Muscle layer of duodenum (tissue), 2 donors: ENCODE results near the gene SDF2L1.
"Not testable (repeated sequence)": the region's sequence is repeated elsewhere in the genome, so short reads cannot be mapped to it uniquely, and the experiment has no call there.

Experiments
- H3K27ac ChIP-seq: one replicate; pipeline ENCODE4 v1.7.0; 2013; ENCODE audit warnings: mild to moderate bottlenecking, low read length
- H3K27me3 ChIP-seq: one replicate; pipeline ENCODE4 v1.7.0; 2013; ENCODE audit warnings: low read depth, mild to moderate bottlenecking, control low read depth, low read length
- H3K36me3 ChIP-seq, 2 donors: one replicate each; pipeline ENCODE4 v1.7.0; 2013; ENCODE audit warnings: low read length in 2 of 2, control low read depth in 1 of 2, mild to moderate bottlenecking in 1 of 2; ENCODE audit not compliant: insufficient read depth in 2 of 2, control insufficient read depth in 1 of 2
- H3K4me1 ChIP-seq, 2 donors: one replicate each; pipeline ENCODE4 v1.7.0; 2013; ENCODE audit warnings: low read length in 2 of 2, mild to moderate bottlenecking in 2 of 2, control low read depth in 1 of 2, moderate library complexity in 1 of 2; ENCODE audit not compliant: insufficient read depth in 2 of 2, control insufficient read depth in 1 of 2
- H3K4me3 ChIP-seq, 2 donors: one replicate each; pipeline ENCODE4 v1.7.0; 2013; ENCODE audit warnings: low read length in 2 of 2, low read depth in 1 of 2, mild to moderate bottlenecking in 1 of 2
- H3K9me3 ChIP-seq, 2 donors: one replicate each; pipeline ENCODE4 v1.7.0; 2013; ENCODE audit warnings: low read length in 2 of 2, control low read depth in 1 of 2, mild to moderate bottlenecking in 1 of 2; ENCODE audit not compliant: control insufficient read depth in 1 of 2
- donor health status: healthy.

The SDF2L1 gene

DNA sequence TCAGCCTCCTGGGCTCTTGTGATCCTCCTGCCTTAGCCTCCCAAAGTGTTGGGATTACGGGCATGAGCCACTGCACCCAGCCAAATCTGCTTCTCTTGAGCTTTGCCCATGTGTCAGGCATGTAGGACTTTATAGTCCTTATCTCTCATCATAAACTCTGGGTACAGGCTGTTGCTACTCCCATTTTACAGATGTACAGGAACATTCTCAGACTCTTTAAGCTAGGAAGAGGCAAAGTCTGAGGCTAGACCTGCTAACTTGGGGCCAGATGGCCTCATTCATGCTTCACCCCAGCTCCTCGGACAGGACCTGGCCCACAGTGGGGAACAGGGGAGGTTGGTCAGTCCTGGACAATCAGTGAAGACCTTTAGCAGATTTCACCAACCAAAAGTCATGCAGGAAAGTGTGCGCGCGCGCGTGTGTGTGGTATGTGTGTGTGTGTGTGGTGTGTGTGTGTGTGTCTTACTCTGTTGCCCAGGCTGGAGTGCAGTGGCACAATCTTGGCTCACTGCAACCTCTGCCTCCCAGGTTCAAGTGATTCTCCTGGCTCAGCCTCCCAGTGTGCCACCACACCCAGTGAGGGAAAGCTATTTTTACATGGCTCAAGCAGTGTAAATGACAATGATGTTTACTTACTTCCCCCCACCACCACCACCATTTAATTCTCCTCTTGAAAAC, 36.1 kb upstream of the SDF2L1 start:
- H3K9me3 ChIP-seq: no peaks in the 10 kb centered on the region
- H3K36me3 ChIP-seq: peaks cover 4 to 6% of the 10 kb centered on the region in 2 donors
- no peak overlapping the region for H3K4me3 ChIP-seq
- no peak overlapping the region for H3K27ac ChIP-seq
- H3K27me3 ChIP-seq: no peaks in the 10 kb centered on the region
- H3K4me1 ChIP-seq: no peaks in the 10 kb centered on the region

GRCh38 chr22:21606775-21607174, 35.3 kb upstream of the SDF2L1 start:
- Histone ChIP-seq H3K27ac (no peak overlapping the region), H3K36me3 (peaks cover 11 to 14% of the 10 kb centered on the region in 2 donors), H3K4me1 (no peaks in the 10 kb centered on the region), H3K4me3 (no peak overlapping the region), H3K27me3 (no peaks in the 10 kb centered on the region), H3K9me3 (no peaks in the 10 kb centered on the region)

GRCh38 chr22:21609556-21610157, 32.4 kb upstream of the SDF2L1 start:
- H3K36me3 ChIP-seq: peaks cover 28 to 29% of the 10 kb centered on the region in 2 donors
- not testable (repeated sequence) for H3K27ac ChIP-seq, H3K4me1 ChIP-seq, H3K9me3 ChIP-seq, H3K27me3 ChIP-seq, H3K4me3 ChIP-seq

DNA sequence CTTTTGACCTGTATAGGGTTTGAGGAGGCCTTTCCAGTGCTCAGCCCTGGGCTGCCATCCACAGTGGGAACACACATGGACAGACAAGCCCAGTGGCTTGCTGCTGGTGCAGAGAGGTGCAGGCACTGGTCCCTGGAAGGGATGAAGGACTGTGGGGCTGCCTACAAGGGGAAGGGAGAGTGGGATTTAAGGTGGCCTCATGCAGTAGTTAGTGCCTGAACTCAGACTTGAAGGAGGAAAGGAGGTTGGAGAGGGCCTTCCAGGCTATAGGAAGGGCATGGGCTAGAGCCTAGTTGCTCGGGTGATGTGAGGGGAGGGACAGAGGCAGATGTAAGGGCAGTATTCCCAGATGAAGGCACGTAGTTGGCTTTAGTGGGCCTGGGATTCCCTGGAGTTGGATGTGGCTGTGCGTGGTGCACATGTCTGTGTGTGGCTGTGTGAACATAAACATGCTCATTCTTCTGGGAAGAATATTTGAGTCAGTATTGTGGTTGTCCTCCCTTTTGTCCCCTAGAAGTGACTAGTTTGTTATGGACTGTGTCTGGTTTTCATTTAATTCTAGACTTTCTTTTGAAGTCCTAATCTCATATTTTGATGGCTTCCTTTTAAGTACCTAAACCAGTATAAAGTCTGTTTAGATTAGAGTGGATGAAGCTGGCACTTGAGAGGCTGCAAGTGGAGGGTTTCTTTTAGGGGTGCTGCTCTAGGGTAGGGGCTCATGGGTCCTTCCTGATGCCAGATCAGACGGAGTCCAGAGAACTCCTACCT, 30.7 kb upstream of the SDF2L1 start:
- no peaks in the 10 kb centered on the region for H3K4me1 ChIP-seq
- H3K9me3 ChIP-seq: no peaks in the 10 kb centered on the region
- H3K27me3 ChIP-seq: no peaks in the 10 kb centered on the region
- H3K4me3 ChIP-seq: no peak overlapping the region
- H3K27ac ChIP-seq: no peak overlapping the region
- H3K36me3 ChIP-seq: peaks cover 28 to 35% of the 10 kb centered on the region in 2 donors

GRCh38 chr22:21612858-21613257, 29.2 kb upstream of the SDF2L1 start:
- no peak overlapping the region for H3K27ac ChIP-seq
- H3K4me1 ChIP-seq: no peaks in the 10 kb centered on the region
- H3K9me3 ChIP-seq: no peaks in the 10 kb centered on the region
- peaks cover 28 to 35% of the 10 kb centered on the region in 2 donors for H3K36me3 ChIP-seq
- H3K4me3 ChIP-seq: no peak overlapping the region
- no peaks in the 10 kb centered on the region for H3K27me3 ChIP-seq

- no peak overlapping the region for H3K27ac ChIP-seq
- H3K4me3 ChIP-seq: no peak overlapping the region
- H3K9me3 ChIP-seq: no peaks in the 10 kb centered on the region
- H3K4me1 ChIP-seq: no peaks in the 10 kb centered on the region
- no peaks in the 10 kb centered on the region for H3K27me3 ChIP-seq
- peaks cover 28 to 35% of the 10 kb centered on the region in 2 donors for H3K36me3 ChIP-seq
Observed at GRCh38 chr22:21613553-21614233, 28.4 kb upstream of the SDF2L1 start.

GRCh38 chr22:21615731-21616130, 26.4 kb upstream of the SDF2L1 start:
- Histone ChIP-seq H3K27me3 (no peaks in the 10 kb centered on the region), H3K36me3 (peaks cover 25 to 35% of the 10 kb centered on the region in 2 donors), H3K27ac (no peak overlapping the region), H3K9me3 (no peaks in the 10 kb centered on the region), H3K4me3 (no peak overlapping the region), H3K4me1 (no peaks in the 10 kb centered on the region)

DNA sequence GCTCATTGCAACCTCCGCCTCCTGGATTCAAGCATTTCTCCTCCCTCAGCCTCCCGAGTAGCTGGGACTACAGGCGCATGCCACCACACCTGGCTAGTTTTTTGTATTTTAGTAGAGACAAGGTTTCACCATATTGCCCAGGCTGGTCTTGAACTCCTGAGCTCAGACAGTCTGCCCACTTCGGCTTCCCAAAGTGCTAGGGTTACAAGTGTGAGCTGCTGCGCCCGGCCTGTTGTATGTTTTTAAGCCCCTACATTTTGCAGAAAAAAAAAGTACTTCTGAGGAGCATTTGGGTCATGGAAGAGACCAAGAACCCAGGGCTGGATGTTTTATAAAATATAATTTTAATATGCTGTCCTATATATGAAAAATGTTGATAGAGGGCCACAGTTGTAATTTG, 24.8 kb upstream of the SDF2L1 start:
- not testable (repeated sequence) for H3K4me1 ChIP-seq, H3K4me3 ChIP-seq, H3K27ac ChIP-seq, H3K9me3 ChIP-seq, H3K27me3 ChIP-seq
- H3K36me3 ChIP-seq: peaks cover 11 to 22% of the 10 kb centered on the region in 2 donors

- Histone ChIP-seq H3K36me3 (peaks cover 5% of the 10 kb centered on the region in 2 donors), H3K9me3 (no peaks in the 10 kb centered on the region), H3K4me3 (no peak overlapping the region), H3K4me1 (peaks cover 0 to 6% of the 10 kb centered on the region in 2 donors), H3K27ac (no peak overlapping the region), H3K27me3 (no peaks in the 10 kb centered on the region)
Observed at GRCh38 chr22:21621025-21621424, 21.1 kb upstream of the SDF2L1 start.

DNA sequence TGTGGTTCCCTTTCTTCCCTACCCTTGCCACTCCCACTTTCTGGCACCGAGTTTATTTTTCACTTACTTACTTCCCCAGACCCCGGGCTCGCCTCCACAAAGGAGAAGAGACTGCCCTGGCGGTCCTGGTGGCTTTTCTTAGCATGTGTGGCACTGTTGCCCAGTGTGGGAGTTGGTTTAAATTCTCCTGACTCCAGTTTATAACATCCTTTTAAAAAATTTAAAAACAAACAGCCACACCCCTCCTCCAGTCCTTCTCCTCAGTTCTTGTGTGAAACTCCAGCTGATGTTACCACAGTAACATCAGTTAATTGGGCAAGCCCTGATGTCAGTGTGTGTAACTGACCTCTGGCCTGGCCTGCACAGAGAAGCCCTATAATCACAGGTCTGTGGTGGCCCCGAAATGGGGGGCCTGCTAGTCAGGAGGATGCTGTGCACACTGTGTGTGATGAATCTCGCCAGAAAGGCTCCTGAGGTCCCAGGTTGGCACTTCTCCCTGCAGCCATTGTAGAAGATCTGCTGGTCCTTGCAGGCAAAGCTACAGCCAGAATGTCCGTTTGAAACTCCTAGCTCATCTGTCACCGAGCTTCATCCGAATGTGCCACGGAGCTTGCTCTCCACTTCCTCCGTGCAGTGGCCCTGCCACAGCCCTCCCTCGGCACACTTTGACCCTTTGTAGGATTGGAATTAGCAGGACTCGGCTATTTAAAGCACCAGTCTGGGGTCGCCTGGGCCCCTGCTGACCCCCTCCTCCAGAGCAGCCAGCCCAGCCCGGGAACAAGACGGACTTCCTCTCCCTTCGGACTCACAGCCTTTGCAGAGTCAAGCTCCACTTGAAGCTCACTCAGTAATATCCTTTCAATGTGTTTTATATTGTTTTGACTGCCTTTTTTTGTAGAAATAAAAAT, 19.8 kb upstream of the SDF2L1 start:
- Histone ChIP-seq H3K9me3 (no peaks in the 10 kb centered on the region), H3K36me3 (peaks cover 5% of the 10 kb centered on the region in 2 donors), H3K27me3 (no peaks in the 10 kb centered on the region), H3K27ac (no peak overlapping the region), H3K4me3 (no peak overlapping the region), H3K4me1 (peaks cover 0 to 6% of the 10 kb centered on the region in 2 donors)
